ENCODE data around the gene PPP1R12C.

PPP1R12C gene

GRCh38 chr19:55146705-55147273 is 29.4 kb upstream of the PPP1R12C start:
- no peak for DNase-seq (ENCODE audit: low spot score)

GRCh38 chr19:55146078-55146704 is 28.8 kb upstream of the PPP1R12C start:
- peak; percentile 56 for DNase-seq (ENCODE audit: low spot score)

- no peak for DNase-seq (ENCODE audit: low spot score)
Observed at GRCh38 chr19:55145232-55145631, 27.8 kb upstream of the PPP1R12C start.

GRCh38 chr19:55141696-55142095 is 24.3 kb upstream of the PPP1R12C start:
- DNase-seq (ENCODE audit: low spot score), result no peak

- no peak for DNase-seq (ENCODE audit: low spot score)
Observed at GRCh38 chr19:55137915-55138314, 20.5 kb upstream of the PPP1R12C start.

- DNase-seq (ENCODE audit: low spot score), result no peak
Observed at GRCh38 chr19:55136399-55137102, 19.1 kb upstream of the PPP1R12C start.

GRCh38 chr19:55134736-55135135 is 17.3 kb upstream of the PPP1R12C start:
- no peak for DNase-seq (ENCODE audit: low spot score)

GRCh38 chr19:55133639-55134444 is 16.4 kb upstream of the PPP1R12C start:
- no peak for DNase-seq (ENCODE audit: low spot score)

GRCh38 chr19:55132453-55133129 is 15.2 kb upstream of the PPP1R12C start:
- no peak for DNase-seq (ENCODE audit: low spot score)

- DNase-seq (ENCODE audit: low spot score), result peak; percentile 47
Observed at GRCh38 chr19:55131421-55131820, 14.0 kb upstream of the PPP1R12C start.

GRCh38 chr19:55119053-55119452 is 1.6 kb upstream of the PPP1R12C start:
- no peak for DNase-seq (ENCODE audit: low spot score)

- peak; percentile 46 for DNase-seq (ENCODE audit: low spot score)
Observed at GRCh38 chr19:55118401-55118991, 1.1 kb upstream of the PPP1R12C start.

GRCh38 chr19:55117663-55118391 is 390 bp upstream of the PPP1R12C start:
- DNase-seq (ENCODE audit: low spot score), result peak; percentile 99

GRCh38 chr19:55116232-55116858 is 1.1 kb downstream of the PPP1R12C start:
- DNase-seq (ENCODE audit: low spot score), result peak; percentile 85

- DNase-seq (ENCODE audit: low spot score), result no peak
Observed at GRCh38 chr19:55115446-55116065, 1.9 kb downstream of the PPP1R12C start.

GRCh38 chr19:55114566-55115145 is 2.8 kb downstream of the PPP1R12C start:
- no peak for DNase-seq (ENCODE audit: low spot score)

GRCh38 chr19:55113570-55114039 is 3.8 kb downstream of the PPP1R12C start:
- peak; percentile 94 for DNase-seq (ENCODE audit: low spot score)

- no peak for DNase-seq (ENCODE audit: low spot score)
Observed at GRCh38 chr19:55112777-55113569, 4.5 kb downstream of the PPP1R12C start.

Measured in AG20443 (cell line).